H1 (cell line): ENCODE results near the gene SLC1A6. TPM values are rescaled to one million over a fixed set of nuclear protein-coding genes. Genes with fewer than 3 reads are reported as not detected.

Experiments used
- CHD1 ChIP-seq: IDR thresholded peaks from 2 replicates; pipeline ENCODE4 v1.6.1; 2012; ENCODE audit warnings: low read depth, low read length, improper control_type of control experiment
- NRF1 ChIP-seq: IDR thresholded peaks from 2 replicates; pipeline ENCODE4 v1.6.1; 2011; ENCODE audit warnings: mild to moderate bottlenecking, low read depth, low read length, improper control_type of control experiment
- POU5F1 ChIP-seq: IDR thresholded peaks from 2 replicates; pipeline ENCODE4 v1.6.1; 2011; ENCODE audit warnings: low read depth, mild to moderate bottlenecking, low read length, moderate library complexity
- SIX5 ChIP-seq: IDR thresholded peaks from 2 replicates; pipeline ENCODE4 v1.6.1; 2011; ENCODE audit warnings: mild to moderate bottlenecking, low read depth, low read length
- SP1 ChIP-seq: IDR thresholded peaks from 2 replicates; pipeline ENCODE4 v1.6.1; 2011; ENCODE audit warnings: low read depth, low read length
- polyA plus RNA-seq, 7 experiments: library from polyadenylated mRNA; depleted of rRNA in 3 of 7; stranded (reverse) in 5 of 7; unstranded in 2 of 7; fragments of >200 nt in 5 of 7; fragments of 200-250 nt in 2 of 7; gene quantifications; 1 replicate in 5 of 7; 2 replicates in 1 of 7; 4 replicates in 1 of 7; pipeline versions ENCODE4 v1.2.1 to v1.2.3, GENCODE V29; 2011 to 2013; ENCODE audit warnings: missing spikeins in 2 of 7, mixed read lengths in 2 of 7
- total RNA-seq: library from RNA; stranded (reverse); fragmentation: NEBNext Ultra II Directional; extraction: Animal tissue kit (Norgen Biotek cat#: 25700); gene quantifications from 2 replicates; pipeline ENCODE4 v1.2.1, GENCODE V29; 2021
- TF ChIP-seq, protein P1 (sequence below), 3 experiments: IDR thresholded peaks; 1 replicate in 2 of 3; 2 replicates in 1 of 3; pipeline versions ENCODE4 v1.5.1 to v1.6.1; 2011; ENCODE audit warnings: low read length in 3 of 3, mild to moderate bottlenecking in 3 of 3, inconsistent platforms in 2 of 3, low read depth in 1 of 3, moderate library complexity in 1 of 3; ENCODE audit not compliant: insufficient read depth in 1 of 3; ENCODE audit errors: control extremely low read depth in 1 of 3

SLC1A6 gene
- total and polyA plus RNA-seq, 2 of the 8 experiments (the other 6 are each of a cell fraction or from before 2014, with no cell fraction given), result 14.0 to 26.6 TPM

DNA sequence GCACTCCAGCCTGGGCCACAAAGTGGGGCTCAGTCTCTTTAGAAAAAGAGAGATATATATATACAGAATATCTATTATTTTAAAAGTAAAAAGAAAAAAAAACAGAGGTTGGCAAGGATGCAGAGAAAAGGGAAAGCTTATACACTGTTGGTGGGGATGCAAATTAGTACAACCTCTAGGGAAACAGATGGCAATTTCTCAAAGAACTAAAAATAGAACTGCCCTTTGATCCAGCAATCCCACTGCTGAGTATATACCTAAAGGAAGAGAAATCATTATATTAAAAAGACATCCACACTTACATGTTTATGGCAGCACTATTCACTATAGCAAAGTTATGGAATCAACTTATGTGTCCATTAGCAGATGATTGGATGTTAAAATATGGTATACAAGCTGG is 28.6 kb upstream of the SLC1A6 start (continued):
- TF ChIP-seq CHD1 (no peak), SIX5 (no peak), POU5F1 (no peak), SP1 (no peak), NRF1 (no peak)
- TF ChIP-seq, protein P1, sequence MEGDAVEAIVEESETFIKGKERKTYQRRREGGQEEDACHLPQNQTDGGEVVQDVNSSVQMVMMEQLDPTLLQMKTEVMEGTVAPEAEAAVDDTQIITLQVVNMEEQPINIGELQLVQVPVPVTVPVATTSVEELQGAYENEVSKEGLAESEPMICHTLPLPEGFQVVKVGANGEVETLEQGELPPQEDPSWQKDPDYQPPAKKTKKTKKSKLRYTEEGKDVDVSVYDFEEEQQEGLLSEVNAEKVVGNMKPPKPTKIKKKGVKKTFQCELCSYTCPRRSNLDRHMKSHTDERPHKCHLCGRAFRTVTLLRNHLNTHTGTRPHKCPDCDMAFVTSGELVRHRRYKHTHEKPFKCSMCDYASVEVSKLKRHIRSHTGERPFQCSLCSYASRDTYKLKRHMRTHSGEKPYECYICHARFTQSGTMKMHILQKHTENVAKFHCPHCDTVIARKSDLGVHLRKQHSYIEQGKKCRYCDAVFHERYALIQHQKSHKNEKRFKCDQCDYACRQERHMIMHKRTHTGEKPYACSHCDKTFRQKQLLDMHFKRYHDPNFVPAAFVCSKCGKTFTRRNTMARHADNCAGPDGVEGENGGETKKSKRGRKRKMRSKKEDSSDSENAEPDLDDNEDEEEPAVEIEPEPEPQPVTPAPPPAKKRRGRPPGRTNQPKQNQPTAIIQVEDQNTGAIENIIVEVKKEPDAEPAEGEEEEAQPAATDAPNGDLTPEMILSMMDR (IDR thresholded peaks at IDR 0.05; ENCODE audit: control extremely low read depth in 1 of 3, insufficient read depth in 1 of 3, low read depth in 1 of 3, low read length in 3 of 3), result no peak
